ENCODE results near the gene SPEG.
"Not testable (repeated sequence)": the region's sequence is repeated elsewhere in the genome, so short reads cannot be mapped to it uniquely, and the experiment has no call there.

Gene SPEG

GRCh38 chr2:219434718-219435525 is at the start of gene SPEG:
Gene SPEG, plus strand, starts transcription at chr2:219434843. Its CDS starts 135 bp downstream, at chr2:219434978.
- no peak for DNase-seq (ENCODE audit: low read depth, low spot score)

GRCh38 chr2:219384859-219385258 is 49.8 kb upstream of the SPEG start:
- DNase-seq (ENCODE audit: low read depth, low spot score): no peak

GRCh38 chr2:219385958-219386520 is 48.6 kb upstream of the SPEG start:
- DNase-seq (ENCODE audit: low read depth, low spot score): no peak

- no peak for DNase-seq (ENCODE audit: low read depth, low spot score)
Observed at GRCh38 chr2:219386532-219387280, 47.9 kb upstream of the SPEG start.

- peak; percentile 80 for DNase-seq (ENCODE audit: low read depth, low spot score)
Observed at GRCh38 chr2:219387306-219388120, 47.1 kb upstream of the SPEG start, which contains the start of gene DNPEP. Gene DNPEP, minus strand, starts transcription at chr2:219387912. Its CDS starts 118 bp downstream, at chr2:219387794.

- DNase-seq (ENCODE audit: low read depth, low spot score): peak; percentile 85
Observed at GRCh38 chr2:219388121-219388906, 46.3 kb upstream of the SPEG start.

GRCh38 chr2:219388907-219389156 is 45.8 kb upstream of the SPEG start:
- DNase-seq (ENCODE audit: low read depth, low spot score): no peak

GRCh38 chr2:219392754-219393153 is 41.9 kb upstream of the SPEG start:
- no peak for DNase-seq (ENCODE audit: low read depth, low spot score)

- not testable (repeated sequence) for DNase-seq (ENCODE audit: low read depth, low spot score)
Observed at GRCh38 chr2:219395056-219395455, 39.6 kb upstream of the SPEG start.

- no peak for DNase-seq (ENCODE audit: low read depth, low spot score)
Observed at GRCh38 chr2:219395609-219396008, 39.0 kb upstream of the SPEG start.

GRCh38 chr2:219396863-219397457 is 37.7 kb upstream of the SPEG start:
- DNase-seq (ENCODE audit: low read depth, low spot score): no peak

GRCh38 chr2:219398721-219399363 is 35.8 kb upstream of the SPEG start:
- DNase-seq (ENCODE audit: low read depth, low spot score): no peak

GRCh38 chr2:219399716-219400478 is 34.7 kb upstream of the SPEG start:
- DNase-seq (ENCODE audit: low read depth, low spot score): peak; percentile 63

GRCh38 chr2:219400562-219400961 is 34.1 kb upstream of the SPEG start:
- peak; percentile 37 for DNase-seq (ENCODE audit: low read depth, low spot score)

GRCh38 chr2:219401606-219402005 is 33.0 kb upstream of the SPEG start:
- DNase-seq (ENCODE audit: low read depth, low spot score): no peak

GRCh38 chr2:219402665-219403515 is 31.8 kb upstream of the SPEG start:
- DNase-seq (ENCODE audit: low read depth, low spot score): peak; percentile 90

- DNase-seq (ENCODE audit: low read depth, low spot score): no peak
Observed at GRCh38 chr2:219403861-219404260, 30.8 kb upstream of the SPEG start.

- DNase-seq (ENCODE audit: low read depth, low spot score): no peak
Observed at GRCh38 chr2:219404291-219404910, 30.2 kb upstream of the SPEG start.
